ENCODE measurements around the gene SDK1.

The SDK1 gene

GRCh38 chr7:4144811-4145510 is 843.9 kb downstream of the SDK1 start:
- DNase-seq (ENCODE audit: extremely low spot score) = no peak
- ChIA-PET POLR2A (no interaction called here), CTCF (no interaction called here)
- TF ChIP-seq ELF4 (IDR thresholded peaks at IDR 0.05) (no peak), L3MBTL2 (conservative IDR thresholded peaks at IDR 0.05) (no peak), NFRKB (IDR thresholded peaks at IDR 0.05) (no peak), SP1 (IDR thresholded peaks at IDR 0.05) (no peak), SUZ12 (IDR thresholded peaks at IDR 0.05) (no peak), LEF1 (IDR thresholded peaks at IDR 0.05; ENCODE audit: borderline replicate concordance) (no peak), FOXA1 (IDR thresholded peaks at IDR 0.05) (no peak), ARNT (IDR thresholded peaks at IDR 0.05) (no peak), CTBP1 (IDR thresholded peaks at IDR 0.05; ENCODE audit: borderline replicate concordance) (no peak), FOXM1 (IDR thresholded peaks at IDR 0.05; ENCODE audit: borderline replicate concordance) (no peak), ZNF384 (IDR thresholded peaks at IDR 0.05) (no peak), TARDBP (IDR thresholded peaks at IDR 0.05) (no peak), FOXK2 (IDR thresholded peaks at IDR 0.05) (no peak), HDGF (IDR thresholded peaks at IDR 0.05; ENCODE audit: borderline replicate concordance) (no peak), PKNOX1 (IDR thresholded peaks at IDR 0.05) (no peak), BHLHE40 (IDR thresholded peaks at IDR 0.05; ENCODE audit: borderline replicate concordance) (no peak)

GRCh38 chr7:4145576-4145975 is 844.5 kb downstream of the SDK1 start:
- TF ChIP-seq TARDBP (IDR thresholded peaks at IDR 0.05) = no peak
- ChIA-PET CTCF (no interaction called here), POLR2A (no interaction called here)
- no peak for DNase-seq (ENCODE audit: extremely low spot score)

GRCh38 chr7:4147926-4148620 is 847.0 kb downstream of the SDK1 start:
- CTCF ChIA-PET = no interaction called here
- POLR2A ChIA-PET = no interaction called here
- TF ChIP-seq ZNF384 (IDR thresholded peaks at IDR 0.05) (no peak), FOXM1 (IDR thresholded peaks at IDR 0.05; ENCODE audit: borderline replicate concordance) (no peak), NFRKB (IDR thresholded peaks at IDR 0.05) (no peak), TARDBP (IDR thresholded peaks at IDR 0.05) (no peak), L3MBTL2 (conservative IDR thresholded peaks at IDR 0.05) (no peak), FOXA1 (IDR thresholded peaks at IDR 0.05) (no peak), LEF1 (IDR thresholded peaks at IDR 0.05; ENCODE audit: borderline replicate concordance) (no peak), SP1 (IDR thresholded peaks at IDR 0.05) (no peak), ELF4 (IDR thresholded peaks at IDR 0.05) (no peak), ARNT (IDR thresholded peaks at IDR 0.05) (no peak), HDGF (IDR thresholded peaks at IDR 0.05; ENCODE audit: borderline replicate concordance) (no peak), FOXK2 (IDR thresholded peaks at IDR 0.05) (no peak), PKNOX1 (IDR thresholded peaks at IDR 0.05) (no peak)
- DNase-seq (ENCODE audit: extremely low spot score) = no peak

GRCh38 chr7:4149236-4149635 is 848.2 kb downstream of the SDK1 start:
- CTCF ChIA-PET = no interaction called here

GRCh38 chr7:4149645-4150044 is 848.6 kb downstream of the SDK1 start:
- CTCF ChIA-PET = no interaction called here
- TF ChIP-seq BHLHE40 (IDR thresholded peaks at IDR 0.05; ENCODE audit: borderline replicate concordance) (no peak), NFRKB (IDR thresholded peaks at IDR 0.05) (no peak), L3MBTL2 (conservative IDR thresholded peaks at IDR 0.05) (no peak), FOXK2 (IDR thresholded peaks at IDR 0.05) (no peak), LEF1 (IDR thresholded peaks at IDR 0.05; ENCODE audit: borderline replicate concordance) (no peak), TARDBP (IDR thresholded peaks at IDR 0.05) (no peak), SP1 (IDR thresholded peaks at IDR 0.05) (no peak), FOXA1 (IDR thresholded peaks at IDR 0.05) (no peak), CTBP1 (IDR thresholded peaks at IDR 0.05; ENCODE audit: borderline replicate concordance) (no peak), ARNT (IDR thresholded peaks at IDR 0.05) (no peak), PKNOX1 (IDR thresholded peaks at IDR 0.05) (no peak), HDGF (IDR thresholded peaks at IDR 0.05; ENCODE audit: borderline replicate concordance) (no peak), SUZ12 (IDR thresholded peaks at IDR 0.05) (no peak), FOXM1 (IDR thresholded peaks at IDR 0.05; ENCODE audit: borderline replicate concordance) (no peak)

More at GRCh38 chr7:4149236-4149635, 848.2 kb downstream of the SDK1 start:
- no peak for TF ChIP-seq BHLHE40 (IDR thresholded peaks at IDR 0.05; ENCODE audit: borderline replicate concordance)
- TF ChIP-seq TARDBP (IDR thresholded peaks at IDR 0.05) = no peak
- no peak for TF ChIP-seq SP1 (IDR thresholded peaks at IDR 0.05)
- no peak for TF ChIP-seq LEF1 (IDR thresholded peaks at IDR 0.05; ENCODE audit: borderline replicate concordance)
- POLR2A ChIA-PET = no interaction called here
- no peak for DNase-seq (ENCODE audit: extremely low spot score)

GRCh38 chr7:4150731-4151130 is 849.7 kb downstream of the SDK1 start:
- ChIA-PET CTCF (no interaction called here), POLR2A (no interaction called here)
- no peak for DNase-seq (ENCODE audit: extremely low spot score)
- TF ChIP-seq HDGF (IDR thresholded peaks at IDR 0.05; ENCODE audit: borderline replicate concordance) (no peak), ARNT (IDR thresholded peaks at IDR 0.05) (no peak), CTBP1 (IDR thresholded peaks at IDR 0.05; ENCODE audit: borderline replicate concordance) (no peak), SP1 (IDR thresholded peaks at IDR 0.05) (no peak), LEF1 (IDR thresholded peaks at IDR 0.05; ENCODE audit: borderline replicate concordance) (no peak), ZNF384 (IDR thresholded peaks at IDR 0.05) (no peak)

More at GRCh38 chr7:4149645-4150044, 848.6 kb downstream of the SDK1 start:
- no peak for DNase-seq (ENCODE audit: extremely low spot score)
- POLR2A ChIA-PET = no interaction called here
